HEK293 (cell line): ENCODE measurements around the gene EIF4E2.

ENCODE experiments used
- CTCF ChIA-PET: fragments of 350-600 bp; formaldehyde crosslinking; extraction: SDS; loops from one replicate; lab custom pipeline; 2021; ENCODE audit warnings: antibody characterized with exemption; lab: Yijun Ruan, JAX
- POLR2A ChIA-PET: fragments of 300-600 bp; formaldehyde crosslinking; extraction: SDS; loops from one replicate; lab custom pipeline; 2020; ENCODE audit warnings: antibody characterized with exemption, inconsistent platforms; lab: Yijun Ruan, JAX
- H3K27ac ChIP-seq: fragments of 200-500 bp; sonication (Bioruptor generic); 2 replicates; pipeline ENCODE4 v1.5.1; 2014; ENCODE audit warnings: low read depth, low read length, control low read depth, inconsistent platforms; ENCODE audit errors: extremely low read depth
- H3K36me3 ChIP-seq, 2 experiments: fragments of 200-500 bp in 1 of 2; sonication (Bioruptor generic) in 1 of 2; 1 replicate in 1 of 2; 2 replicates in 1 of 2; pipeline ENCODE4 v1.5.1; 2014 to 2017; ENCODE audit warnings: inconsistent platforms in 2 of 2, low read length in 2 of 2; ENCODE audit not compliant: control insufficient read depth in 2 of 2, insufficient read depth in 1 of 2
- H3K4me1 ChIP-seq: fragments of 200-500 bp; sonication (Bioruptor generic); 2 replicates; pipeline ENCODE4 v1.5.1; 2014; ENCODE audit warnings: mild to moderate bottlenecking, low read length, inconsistent platforms; ENCODE audit not compliant: control insufficient read depth, insufficient read depth
- H3K4me3 ChIP-seq: 2 replicates; pipeline ENCODE4 v1.5.1; 2011; ENCODE audit warnings: low read depth, mild to moderate bottlenecking, control low read depth, low read length, moderate library complexity
- H3K9me3 ChIP-seq: fragments of 200-500 bp; sonication (Bioruptor generic); 2 replicates; pipeline ENCODE4 v1.5.1; 2014; ENCODE audit warnings: low read depth, low read length, inconsistent platforms; ENCODE audit not compliant: control insufficient read depth, insufficient read depth
- EGR2 ChIP-seq: fragments of 450-650 bp; formaldehyde crosslinking; IDR thresholded peaks from 2 replicates; pipeline ENCODE4 v1.5.1; 2016; ENCODE audit warnings: low read depth, missing biosample characterization, missing genetic modification characterization
- KLF1 ChIP-seq: fragments of 450-650 bp; formaldehyde crosslinking; IDR thresholded peaks from 2 replicates; pipeline ENCODE4 v1.5.1; 2016; ENCODE audit warnings: missing biosample characterization, missing genetic modification characterization
- MEIS1 ChIP-seq: sonication (generic); formaldehyde crosslinking; IDR thresholded peaks from 2 replicates; pipeline ENCODE4 v1.8.1; 2022; ENCODE audit warnings: missing genetic modification reagents, mild to moderate bottlenecking, borderline replicate concordance
- REST ChIP-seq: fragments of 450-650 bp; formaldehyde crosslinking; IDR thresholded peaks from 2 replicates; pipeline ENCODE4 v1.5.1; 2016; ENCODE audit warnings: missing biosample characterization, missing genetic modification characterization
- SCRT2 ChIP-seq: fragments of 450-650 bp; formaldehyde crosslinking; IDR thresholded peaks from 2 replicates; pipeline ENCODE4 v1.5.1; 2016; ENCODE audit warnings: missing biosample characterization, missing genetic modification characterization
- ZBTB17 ChIP-seq: fragments of 450-650 bp; formaldehyde crosslinking; IDR thresholded peaks from 2 replicates; pipeline ENCODE4 v1.5.1; 2016; ENCODE audit warnings: missing biosample characterization, missing genetic modification characterization
- ZFP41 ChIP-seq: fragments of 450-650 bp; formaldehyde crosslinking; IDR thresholded peaks from 2 replicates; pipeline ENCODE4 v1.5.1; 2016; ENCODE audit warnings: missing biosample characterization, missing genetic modification characterization, borderline replicate concordance
- ZNF114 ChIP-seq: fragments of 450-650 bp; formaldehyde crosslinking; IDR thresholded peaks from 2 replicates; pipeline ENCODE4 v1.5.0; 2017; ENCODE audit warnings: missing biosample characterization, missing genetic modification characterization
- ZNF146 ChIP-seq: fragments of 450-650 bp; formaldehyde crosslinking; IDR thresholded peaks from 2 replicates; pipeline ENCODE4 v1.5.1; 2016; ENCODE audit warnings: missing biosample characterization, missing genetic modification characterization
- ZNF18 ChIP-seq: fragments of 450-650 bp; formaldehyde crosslinking; IDR thresholded peaks from 2 replicates; pipeline ENCODE4 v1.5.1; 2016; ENCODE audit warnings: missing biosample characterization, missing genetic modification characterization
- ZNF202 ChIP-seq: fragments of 450-650 bp; formaldehyde crosslinking; IDR thresholded peaks from 2 replicates; pipeline ENCODE4 v1.5.1; 2016; ENCODE audit warnings: missing biosample characterization, missing genetic modification characterization, borderline replicate concordance
- ZNF214 ChIP-seq: fragments of 450-650 bp; formaldehyde crosslinking; IDR thresholded peaks from 2 replicates; pipeline ENCODE4 v1.5.1; 2017; ENCODE audit warnings: missing biosample characterization, mild to moderate bottlenecking, missing genetic modification characterization, borderline replicate concordance
- ZNF223 ChIP-seq: fragments of 450-650 bp; formaldehyde crosslinking; IDR thresholded peaks from 2 replicates; pipeline ENCODE4 v1.5.1; 2016; ENCODE audit warnings: missing biosample characterization, missing genetic modification characterization
- ZNF341 ChIP-seq: fragments of 450-650 bp; formaldehyde crosslinking; IDR thresholded peaks from 2 replicates; pipeline ENCODE4; 2016; ENCODE audit warnings: low read depth, missing biosample characterization, missing genetic modification characterization
- ZNF362 ChIP-seq: fragments of 450-650 bp; formaldehyde crosslinking; IDR thresholded peaks from 2 replicates; pipeline ENCODE4 v1.5.1; 2016; ENCODE audit warnings: missing biosample characterization, missing genetic modification characterization
- ZNF518A ChIP-seq: fragments of 450-650 bp; formaldehyde crosslinking; conservative IDR thresholded peaks from 2 replicates; pipeline ENCODE4 v1.5.1; 2016; ENCODE audit warnings: low read depth, missing biosample characterization, missing genetic modification characterization
- ZNF548 ChIP-seq: fragments of 450-650 bp; formaldehyde crosslinking; IDR thresholded peaks from 2 replicates; pipeline ENCODE4 v1.5.1; 2016; ENCODE audit warnings: missing biosample characterization, missing genetic modification characterization
- ZNF621 ChIP-seq: fragments of 450-650 bp; formaldehyde crosslinking; IDR thresholded peaks from 2 replicates; pipeline ENCODE4 v1.5.1; 2017; ENCODE audit warnings: missing biosample characterization, missing genetic modification characterization
- ZNF639 ChIP-seq: fragments of 450-650 bp; formaldehyde crosslinking; IDR thresholded peaks from 2 replicates; pipeline ENCODE4 v1.5.1; 2016; ENCODE audit warnings: missing biosample characterization, missing genetic modification characterization
- ZNF747 ChIP-seq: fragments of 450-650 bp; formaldehyde crosslinking; IDR thresholded peaks from 2 replicates; pipeline ENCODE4 v1.5.1; 2016; ENCODE audit warnings: missing biosample characterization, missing genetic modification characterization
- ZNF792 ChIP-seq: fragments of 450-650 bp; formaldehyde crosslinking; IDR thresholded peaks from 2 replicates; pipeline ENCODE4 v1.5.1; 2016; ENCODE audit warnings: missing biosample characterization, missing genetic modification characterization
- ZNF830 ChIP-seq: fragments of 450-650 bp; IDR thresholded peaks from 2 replicates; pipeline ENCODE4 v1.5.0; 2018; ENCODE audit warnings: missing biosample characterization, missing genetic modification characterization, low read depth, mild to moderate bottlenecking, moderate library complexity

The EIF4E2 gene

GRCh38 chr2:232609607-232610006, 59.1 kb downstream of the EIF4E2 start (continued):
- no peak for TF ChIP-seq ZNF214
- TF ChIP-seq ZNF639 (tag by site-specific recombination) = no peak
- TF ChIP-seq ZNF792 (tag by site-specific recombination) = no peak
- no peak for TF ChIP-seq ZNF223 (tag by site-specific recombination)
- TF ChIP-seq ZNF202 (tag by site-specific recombination) = no peak
- TF ChIP-seq ZNF146 = no peak

GRCh38 chr2:232610081-232610480, 59.6 kb downstream of the EIF4E2 start:
- no peak for TF ChIP-seq ZNF18 (tag by site-specific recombination)
- TF ChIP-seq KLF1 = no peak
- no peak for TF ChIP-seq ZBTB17 (tag by site-specific recombination)
- no peak for TF ChIP-seq ZNF830 (tag by site-specific recombination)
- no peak for TF ChIP-seq ZNF621
- no peak for TF ChIP-seq ZNF548 (tag by site-specific recombination)
- Histone ChIP-seq H3K27ac (no peak overlapping the region), H3K4me3 (no peak overlapping the region), H3K36me3 (no peaks in the 10 kb centered on the region), H3K4me1 (no peaks in the 10 kb centered on the region), H3K9me3 (no peaks in the 10 kb centered on the region)
- POLR2A ChIA-PET = no interaction called here
- CTCF ChIA-PET = interaction anchor here (0.7 to 1.4 kb wide), 3 partner anchors 16 to 444 kb away, joined by 4 read pairs; no protein-coding TSS in a partner anchor

- H3K9me3 ChIP-seq = no peaks in the 10 kb centered on the region
- H3K27ac ChIP-seq = no peak overlapping the region
- H3K36me3 ChIP-seq = no peaks in the 10 kb centered on the region
- no peak overlapping the region for H3K4me3 ChIP-seq
- ChIA-PET POLR2A (interaction anchor here (0.5 kb wide), 1 partner anchor 20 kb away, joined by 3 read pairs; no protein-coding TSS in a partner anchor), CTCF (interaction anchor here (0.5 to 2.6 kb wide), 23 partner anchors 9 to 1036 kb away, joined by 3 to 26 read pairs (median 3); no protein-coding TSS in a partner anchor)
- no peaks in the 10 kb centered on the region for H3K4me1 ChIP-seq
- TF ChIP-seq ZNF341 (tag by site-specific recombination) (no peak), ZNF518A (no peak), SCRT2 (tag by site-specific recombination) (no peak), ZFP41 (tag by site-specific recombination) (no peak), EGR2 (tag by site-specific recombination) (no peak), MEIS1 (no peak), ZNF362 (tag by site-specific recombination) (no peak), ZNF747 (tag by site-specific recombination) (no peak), REST (tag by site-specific recombination) (no peak), ZNF114 (tag by site-specific recombination) (no peak)
Observed at GRCh38 chr2:232611061-232611460, 60.6 kb downstream of the EIF4E2 start.
